ENCODE data around the gene VAMP2. TPM values are rescaled to one million over a fixed set of nuclear protein-coding genes. Genes with fewer than 3 reads are reported as not detected.

The VAMP2 gene
- total and polyA plus RNA-seq, 9 of the 15 experiments (the other 6 are each of a cell fraction or from before 2014, with no cell fraction given): 2.3 to 31.8 (median 6.0) TPM

DNA sequence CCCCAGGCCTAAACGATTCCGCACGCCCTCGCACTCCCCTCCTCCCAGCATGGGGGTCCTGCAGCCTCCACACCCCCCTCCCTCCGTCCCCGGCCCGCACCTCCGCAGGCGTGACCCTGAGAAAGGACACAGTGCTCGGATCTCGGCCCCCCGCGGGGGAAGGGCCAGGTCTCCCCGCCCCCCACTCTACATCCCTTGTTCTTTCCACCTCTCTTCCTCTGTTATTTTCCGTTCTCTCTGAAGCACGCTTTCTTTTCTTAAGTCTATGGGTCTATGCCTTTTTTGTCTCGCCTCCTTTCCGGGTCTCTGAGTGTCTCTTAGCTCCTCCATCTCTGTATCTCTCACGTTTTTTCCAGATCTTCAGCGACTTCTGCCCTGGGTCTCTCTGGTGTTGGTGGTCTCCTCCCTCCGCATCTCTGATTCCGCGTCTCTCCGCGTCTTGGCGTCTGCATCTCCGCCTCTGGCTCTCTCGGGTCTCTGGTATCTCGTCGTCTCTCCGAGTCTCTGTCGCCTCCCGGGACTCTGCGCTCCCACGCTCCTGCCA is 36.7 kb downstream of the VAMP2 start (continued):
- TF ChIP-seq BRCA1 (IDR thresholded peaks at IDR 0.05): no peak
- no peak for TF ChIP-seq BRCA1 (CRISPR knock-in tag; IDR thresholded peaks at IDR 0.05)
- TF ChIP-seq, protein P1, sequence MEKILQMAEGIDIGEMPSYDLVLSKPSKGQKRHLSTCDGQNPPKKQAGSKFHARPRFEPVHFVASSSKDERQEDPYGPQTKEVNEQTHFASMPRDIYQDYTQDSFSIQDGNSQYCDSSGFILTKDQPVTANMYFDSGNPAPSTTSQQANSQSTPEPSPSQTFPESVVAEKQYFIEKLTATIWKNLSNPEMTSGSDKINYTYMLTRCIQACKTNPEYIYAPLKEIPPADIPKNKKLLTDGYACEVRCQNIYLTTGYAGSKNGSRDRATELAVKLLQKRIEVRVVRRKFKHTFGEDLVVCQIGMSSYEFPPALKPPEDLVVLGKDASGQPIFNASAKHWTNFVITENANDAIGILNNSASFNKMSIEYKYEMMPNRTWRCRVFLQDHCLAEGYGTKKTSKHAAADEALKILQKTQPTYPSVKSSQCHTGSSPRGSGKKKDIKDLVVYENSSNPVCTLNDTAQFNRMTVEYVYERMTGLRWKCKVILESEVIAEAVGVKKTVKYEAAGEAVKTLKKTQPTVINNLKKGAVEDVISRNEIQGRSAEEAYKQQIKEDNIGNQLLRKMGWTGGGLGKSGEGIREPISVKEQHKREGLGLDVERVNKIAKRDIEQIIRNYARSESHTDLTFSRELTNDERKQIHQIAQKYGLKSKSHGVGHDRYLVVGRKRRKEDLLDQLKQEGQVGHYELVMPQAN (IDR thresholded peaks at IDR 0.05; ENCODE audit: borderline replicate concordance): peak; percentile 74
- TF ChIP-seq ETV1 (tag; conservative IDR thresholded peaks at IDR 0.05; ENCODE audit: low read depth): 0 out of 2 replicates have a peak, but pooled peaks have one; percentile 26
- TF ChIP-seq MTA3 (IDR thresholded peaks at IDR 0.05; ENCODE audit: borderline replicate concordance): no peak
- no peak for TF ChIP-seq ZNF75A (CRISPR knock-in tag; IDR thresholded peaks at IDR 0.05)
- TF ChIP-seq KLF1 (tag; IDR thresholded peaks at IDR 0.05): no peak
- TF ChIP-seq MEF2A (IDR thresholded peaks at IDR 0.05; ENCODE audit: control insufficient read depth, low read depth, low read length): no peak
- TF ChIP-seq KDM5B (IDR thresholded peaks at IDR 0.05; ENCODE audit: insufficient replicate concordance, low read depth, low read length): peak; percentile 14
- TF ChIP-seq HIVEP1 (CRISPR knock-in tag; IDR thresholded peaks at IDR 0.05): no peak
- TF ChIP-seq, protein P2, sequence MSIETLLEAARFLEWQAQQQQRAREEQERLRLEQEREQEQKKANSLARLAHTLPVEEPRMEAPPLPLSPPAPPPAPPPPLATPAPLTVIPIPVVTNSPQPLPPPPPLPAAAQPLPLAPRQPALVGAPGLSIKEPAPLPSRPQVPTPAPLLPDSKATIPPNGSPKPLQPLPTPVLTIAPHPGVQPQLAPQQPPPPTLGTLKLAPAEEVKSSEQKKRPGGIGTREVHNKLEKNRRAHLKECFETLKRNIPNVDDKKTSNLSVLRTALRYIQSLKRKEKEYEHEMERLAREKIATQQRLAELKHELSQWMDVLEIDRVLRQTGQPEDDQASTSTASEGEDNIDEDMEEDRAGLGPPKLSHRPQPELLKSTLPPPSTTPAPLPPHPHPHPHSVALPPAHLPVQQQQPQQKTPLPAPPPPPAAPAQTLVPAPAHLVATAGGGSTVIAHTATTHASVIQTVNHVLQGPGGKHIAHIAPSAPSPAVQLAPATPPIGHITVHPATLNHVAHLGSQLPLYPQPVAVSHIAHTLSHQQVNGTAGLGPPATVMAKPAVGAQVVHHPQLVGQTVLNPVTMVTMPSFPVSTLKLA (conservative IDR thresholded peaks at IDR 0.05): peak; percentile 2 to 33; a peak in 1 of 4 replicates
- TF ChIP-seq, protein P3, sequence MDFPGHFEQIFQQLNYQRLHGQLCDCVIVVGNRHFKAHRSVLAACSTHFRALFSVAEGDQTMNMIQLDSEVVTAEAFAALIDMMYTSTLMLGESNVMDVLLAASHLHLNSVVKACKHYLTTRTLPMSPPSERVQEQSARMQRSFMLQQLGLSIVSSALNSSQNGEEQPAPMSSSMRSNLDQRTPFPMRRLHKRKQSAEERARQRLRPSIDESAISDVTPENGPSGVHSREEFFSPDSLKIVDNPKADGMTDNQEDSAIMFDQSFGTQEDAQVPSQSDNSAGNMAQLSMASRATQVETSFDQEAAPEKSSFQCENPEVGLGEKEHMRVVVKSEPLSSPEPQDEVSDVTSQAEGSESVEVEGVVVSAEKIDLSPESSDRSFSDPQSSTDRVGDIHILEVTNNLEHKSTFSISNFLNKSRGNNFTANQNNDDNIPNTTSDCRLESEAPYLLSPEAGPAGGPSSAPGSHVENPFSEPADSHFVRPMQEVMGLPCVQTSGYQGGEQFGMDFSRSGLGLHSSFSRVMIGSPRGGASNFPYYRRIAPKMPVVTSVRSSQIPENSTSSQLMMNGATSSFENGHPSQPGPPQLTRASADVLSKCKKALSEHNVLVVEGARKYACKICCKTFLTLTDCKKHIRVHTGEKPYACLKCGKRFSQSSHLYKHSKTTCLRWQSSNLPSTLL (IDR thresholded peaks at IDR 0.05): peak; percentile 93
- TF ChIP-seq, protein P4, sequence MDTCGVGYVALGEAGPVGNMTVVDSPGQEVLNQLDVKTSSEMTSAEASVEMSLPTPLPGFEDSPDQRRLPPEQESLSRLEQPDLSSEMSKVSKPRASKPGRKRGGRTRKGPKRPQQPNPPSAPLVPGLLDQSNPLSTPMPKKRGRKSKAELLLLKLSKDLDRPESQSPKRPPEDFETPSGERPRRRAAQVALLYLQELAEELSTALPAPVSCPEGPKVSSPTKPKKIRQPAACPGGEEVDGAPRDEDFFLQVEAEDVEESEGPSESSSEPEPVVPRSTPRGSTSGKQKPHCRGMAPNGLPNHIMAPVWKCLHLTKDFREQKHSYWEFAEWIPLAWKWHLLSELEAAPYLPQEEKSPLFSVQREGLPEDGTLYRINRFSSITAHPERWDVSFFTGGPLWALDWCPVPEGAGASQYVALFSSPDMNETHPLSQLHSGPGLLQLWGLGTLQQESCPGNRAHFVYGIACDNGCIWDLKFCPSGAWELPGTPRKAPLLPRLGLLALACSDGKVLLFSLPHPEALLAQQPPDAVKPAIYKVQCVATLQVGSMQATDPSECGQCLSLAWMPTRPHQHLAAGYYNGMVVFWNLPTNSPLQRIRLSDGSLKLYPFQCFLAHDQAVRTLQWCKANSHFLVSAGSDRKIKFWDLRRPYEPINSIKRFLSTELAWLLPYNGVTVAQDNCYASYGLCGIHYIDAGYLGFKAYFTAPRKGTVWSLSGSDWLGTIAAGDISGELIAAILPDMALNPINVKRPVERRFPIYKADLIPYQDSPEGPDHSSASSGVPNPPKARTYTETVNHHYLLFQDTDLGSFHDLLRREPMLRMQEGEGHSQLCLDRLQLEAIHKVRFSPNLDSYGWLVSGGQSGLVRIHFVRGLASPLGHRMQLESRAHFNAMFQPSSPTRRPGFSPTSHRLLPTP (IDR thresholded peaks at IDR 0.05; ENCODE audit: borderline replicate concordance, extremely low read depth, insufficient read length): no peak
- TF ChIP-seq, protein P5, sequence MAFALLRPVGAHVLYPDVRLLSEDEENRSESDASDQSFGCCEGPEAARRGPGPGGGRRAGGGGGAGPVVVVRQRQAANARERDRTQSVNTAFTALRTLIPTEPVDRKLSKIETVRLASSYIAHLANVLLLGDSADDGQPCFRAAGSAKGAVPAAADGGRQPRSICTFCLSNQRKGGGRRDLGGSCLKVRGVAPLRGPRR (CRISPR knock-in tag; IDR thresholded peaks at IDR 0.05): no peak
- TF ChIP-seq ZC3H11A (IDR thresholded peaks at IDR 0.05; ENCODE audit: low read depth, low read length): no peak
- TF ChIP-seq LCOR (CRISPR knock-in tag; IDR thresholded peaks at IDR 0.05): no peak
